GM06990 (cell line): ENCODE results near the gene ARMC12.
"Not testable (repeated sequence)": the region's sequence is repeated elsewhere in the genome, so short reads cannot be mapped to it uniquely, and the experiment has no call there.

Experiments used
- DNase-seq: peaks from one replicate; pipeline ENCODE4 v3.0.0-alpha.2; 2011; ENCODE audit not compliant: insufficient read length; ENCODE audit errors: extremely low read depth
- H3K27me3 ChIP-seq: replicated peaks from 2 replicates; pipeline ENCODE4 v1.6.0; 2011; ENCODE audit warnings: low read length; ENCODE audit not compliant: control insufficient read depth, insufficient read depth
- H3K36me3 ChIP-seq: 2 replicates; pipeline ENCODE4 v1.5.1; 2011; ENCODE audit warnings: low read length; ENCODE audit not compliant: control insufficient read depth, insufficient read depth
- H3K4me3 ChIP-seq: replicated peaks from 2 replicates; pipeline ENCODE4 v1.5.1; 2011; ENCODE audit warnings: low read depth, mild to moderate bottlenecking, control low read depth, low read length
- CTCF ChIP-seq: IDR thresholded peaks from 2 replicates; pipeline ENCODE4 v1.5.1; 2011; ENCODE audit warnings: low read length, control low read depth, mild to moderate bottlenecking, inconsistent platforms; ENCODE audit not compliant: insufficient read depth, poor library complexity, severe bottlenecking

Gene ARMC12

DNA sequence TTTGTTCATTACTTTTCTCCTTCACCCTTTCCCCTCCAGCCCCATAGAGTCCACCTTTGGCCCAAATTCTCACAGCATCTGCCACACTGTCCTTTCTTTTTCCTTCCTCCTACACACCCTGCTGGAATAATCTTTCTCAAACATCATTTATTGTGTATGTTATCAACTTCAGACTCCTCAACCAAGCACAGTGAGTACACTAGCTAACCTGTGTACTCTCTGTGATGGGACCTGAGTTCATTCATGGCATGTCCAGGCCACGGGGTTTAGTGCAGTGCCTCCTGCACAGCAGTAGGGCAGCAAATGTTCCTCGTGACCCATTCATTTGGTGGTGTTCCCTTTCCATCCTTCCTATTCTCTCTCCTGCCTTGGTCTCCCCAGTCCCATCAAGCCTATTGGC, 7.1 kb upstream of the ARMC12 start:
- no peak overlapping the region for H3K4me3 ChIP-seq
- TF ChIP-seq CTCF: no peak
- H3K27me3 ChIP-seq: no peaks in the 10 kb centered on the region
- no peaks in the 10 kb centered on the region for H3K36me3 ChIP-seq
- no peak for DNase-seq

DNA sequence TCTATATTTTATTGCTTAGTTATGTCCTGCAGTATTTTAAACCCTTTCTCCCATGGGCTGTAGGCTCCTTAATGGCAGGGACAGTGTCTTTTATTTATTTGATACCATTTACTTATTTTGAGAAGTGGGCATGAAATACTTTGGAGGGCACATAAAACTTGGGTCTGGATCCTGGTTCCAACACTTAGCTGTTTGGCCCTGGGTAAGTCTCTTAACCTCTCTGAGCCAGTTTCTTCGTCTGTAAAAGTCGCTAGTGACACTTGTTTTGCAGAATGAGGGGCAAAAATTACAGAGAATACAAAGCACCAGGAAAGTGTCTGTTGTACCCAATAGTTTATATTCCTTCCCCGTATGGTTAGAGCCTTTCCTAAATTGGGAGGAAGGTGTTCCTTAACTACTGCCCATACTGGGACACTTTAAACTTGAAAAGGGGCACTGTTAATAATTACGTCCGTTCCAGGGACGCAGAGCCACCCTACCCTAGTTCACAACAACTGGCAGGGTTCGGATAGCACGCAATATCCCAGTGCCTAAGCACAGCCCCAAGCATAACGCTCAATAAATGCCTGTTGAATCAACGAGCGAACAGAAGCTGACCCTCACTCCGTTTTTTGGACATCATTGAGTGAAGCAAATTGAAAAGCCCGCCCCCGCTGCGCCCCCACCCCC, 6.0 kb upstream of the ARMC12 start:
- Histone ChIP-seq H3K4me3 (peak overlapping the region; percentile 75), H3K36me3 (no peaks in the 10 kb centered on the region), H3K27me3 (no peaks in the 10 kb centered on the region)
- TF ChIP-seq CTCF: no peak
- no peak for DNase-seq

DNA sequence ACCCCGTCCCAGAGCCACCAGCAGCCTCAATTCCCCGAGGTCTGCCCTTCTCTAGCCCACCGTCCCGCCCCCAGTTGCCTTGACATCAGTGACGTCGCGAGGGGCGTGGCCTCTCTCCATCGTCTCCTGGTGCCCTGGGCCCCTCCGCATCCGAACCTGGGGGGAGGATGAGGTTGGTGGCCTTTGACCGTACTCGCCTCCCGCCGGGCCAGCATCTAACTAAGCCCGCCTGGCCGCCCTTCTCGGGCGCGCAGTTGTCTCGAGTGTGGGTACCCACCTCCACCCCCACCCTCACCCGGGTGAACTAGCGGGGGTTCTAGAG, 5.5 kb upstream of the ARMC12 start:
- TF ChIP-seq CTCF: no peak
- no peaks in the 10 kb centered on the region for H3K36me3 ChIP-seq
- H3K4me3 ChIP-seq: peak overlapping the region; percentile 75
- no peaks in the 10 kb centered on the region for H3K27me3 ChIP-seq
- DNase-seq: peak; percentile 91

DNA sequence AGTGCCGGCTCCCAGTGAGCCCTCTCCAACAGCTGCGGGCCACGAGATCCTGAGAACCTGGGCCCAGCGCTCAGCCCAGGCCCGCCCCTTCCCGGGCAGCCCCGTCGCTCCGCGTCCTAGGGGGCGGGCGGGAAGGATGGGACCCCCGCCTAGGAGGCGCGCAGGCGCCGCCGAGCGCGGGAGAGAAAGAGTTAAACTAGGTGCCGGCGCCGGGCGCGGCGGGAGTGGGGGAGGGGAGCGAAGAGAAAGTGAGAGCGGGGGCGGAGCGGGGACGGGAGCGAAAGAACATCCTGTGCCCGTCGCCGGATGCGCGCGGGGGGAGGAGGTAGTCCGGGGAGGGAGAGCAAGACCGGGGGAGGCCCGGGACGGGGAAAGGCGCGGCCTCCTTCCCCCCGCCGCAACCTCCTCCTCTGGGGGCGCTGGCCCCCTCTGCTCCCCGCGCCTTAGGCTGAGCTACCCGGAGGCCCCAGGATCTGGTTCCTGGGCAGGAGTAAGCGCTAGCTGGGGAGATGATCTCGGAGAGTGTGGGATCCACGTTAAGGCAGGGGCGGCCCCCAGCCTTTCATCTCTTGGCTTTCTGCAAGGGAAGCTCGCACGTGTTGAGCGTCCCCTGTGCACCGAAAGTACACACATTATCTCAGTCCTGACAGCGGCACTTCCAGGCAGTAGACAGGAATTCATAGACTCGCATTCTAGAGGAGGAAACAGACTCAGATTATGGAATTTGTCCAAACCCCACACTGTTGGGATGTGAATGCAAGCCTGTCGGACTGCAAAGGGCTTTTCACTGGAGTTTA, 4.9 kb upstream of the ARMC12 start:
- no peaks in the 10 kb centered on the region for H3K36me3 ChIP-seq
- TF ChIP-seq CTCF: peak; percentile 27
- H3K4me3 ChIP-seq: peak overlapping the region; percentile 75
- DNase-seq: peak; percentile 94
- no peaks in the 10 kb centered on the region for H3K27me3 ChIP-seq

DNA sequence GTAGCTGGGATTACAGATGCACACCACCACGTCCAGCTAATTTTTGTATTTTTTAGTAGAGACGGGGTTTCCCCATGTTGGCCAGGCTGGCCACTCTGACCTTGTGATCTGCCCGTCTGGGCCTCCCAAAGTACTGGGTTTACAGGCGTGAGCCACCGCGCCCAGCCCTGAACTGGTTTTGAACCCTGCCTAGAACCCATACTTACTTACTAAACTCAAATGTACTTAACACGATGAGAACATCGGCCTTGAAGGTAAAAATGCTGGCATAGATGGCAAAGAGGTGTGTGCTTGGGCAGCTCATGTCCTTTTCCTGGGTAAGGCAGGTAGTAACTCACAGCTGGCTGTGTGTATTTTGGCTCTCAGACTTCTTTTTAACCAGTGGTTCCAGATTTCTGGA, 3.2 kb upstream of the ARMC12 start:
- Histone ChIP-seq H3K4me3 (no peak overlapping the region), H3K36me3 (no peaks in the 10 kb centered on the region), H3K27me3 (no peaks in the 10 kb centered on the region)
- no peak for TF ChIP-seq CTCF
- DNase-seq: no peak

DNA sequence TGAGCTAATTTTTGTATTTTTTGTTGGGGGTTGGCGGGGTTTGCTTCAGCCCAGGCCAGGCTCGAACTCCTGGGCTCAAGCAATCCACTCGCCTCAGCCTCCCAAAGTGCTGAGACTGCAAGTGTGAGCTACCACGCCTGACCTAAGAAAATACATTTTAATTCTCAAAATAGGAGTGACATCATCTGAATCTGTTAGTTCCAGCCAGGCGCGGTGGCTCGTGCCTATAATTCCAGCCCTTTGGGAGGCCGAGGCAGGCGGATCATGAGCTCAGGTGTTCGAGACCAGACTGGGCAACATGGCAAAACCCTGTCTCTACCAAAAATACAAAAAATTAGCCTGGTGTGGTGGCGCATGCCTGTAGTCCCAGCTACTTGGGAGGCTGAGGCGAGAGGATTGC, 2.5 kb upstream of the ARMC12 start:
- H3K36me3 ChIP-seq, H3K27me3 ChIP-seq, DNase-seq, H3K4me3 ChIP-seq: not testable (repeated sequence)
